HepG2 (cell line): ENCODE results near the gene STRIP1. TPM values are rescaled to one million over a fixed set of nuclear protein-coding genes. Genes with fewer than 3 reads are reported as not detected.

ENCODE experiments used
- DMTF1 ChIP-seq: sonication (generic); formaldehyde crosslinking; IDR thresholded peaks from 2 replicates; pipeline ENCODE4 v1.4.0; 2020; ENCODE audit warnings: mild to moderate bottlenecking, missing genetic modification reagents
- FUBP1 ChIP-seq: sonication (generic); formaldehyde crosslinking; IDR thresholded peaks from 2 replicates; pipeline ENCODE4 v1.5.1; 2020; ENCODE audit warnings: missing genetic modification reagents, mild to moderate bottlenecking, borderline replicate concordance
- NFYC ChIP-seq: IDR thresholded peaks from 2 replicates; pipeline ENCODE4 v1.6.1; 2016; ENCODE audit warnings: missing genetic modification reagents, missing compliant biosample characterization
- SOX5 ChIP-seq: IDR thresholded peaks from 2 replicates; pipeline ENCODE4 v1.6.1; 2016; ENCODE audit warnings: borderline replicate concordance
- TFAP4 ChIP-seq: sonication (generic); IDR thresholded peaks from 2 replicates; pipeline ENCODE4 v1.6.1; 2016; ENCODE audit warnings: low read depth, borderline replicate concordance
- ZSCAN31 ChIP-seq: sonication (generic); formaldehyde crosslinking; IDR thresholded peaks from 2 replicates; pipeline ENCODE4 v1.5.0; 2020; ENCODE audit warnings: low read depth, mild to moderate bottlenecking, missing genetic modification reagents
- polyA plus RNA-seq, 8 experiments: library from polyadenylated mRNA; depleted of rRNA in 3 of 8; stranded (reverse) in 7 of 8; unstranded in 1 of 8; fragments of >200 nt; fragmentation: Illumina TruSeq in 4 of 8; extraction: Trizol in 4 of 8; gene quantifications; 2 replicates each; pipeline versions ENCODE4 v1.2.1 to v1.2.3, GENCODE V29; 2011 to 2016; ENCODE audit warnings: low read depth in 4 of 8, missing spikeins in 1 of 8, mixed read lengths in 1 of 8; ENCODE audit not compliant: insufficient read depth in 1 of 8
- total RNA-seq, 5 experiments: library from RNA; depleted of rRNA; stranded (reverse); fragments of >200 nt; fragmentation: Illumina TruSeq; extraction: Trizol; gene quantifications; 2 replicates each; pipeline ENCODE4 v1.2.3, GENCODE V29; 2016; ENCODE audit warnings: low read depth in 1 of 5

STRIP1 gene
- total and polyA plus RNA-seq, 2 of the 13 experiments (the other 11 are each of a cell fraction or from before 2014, with no cell fraction given): 20.9 to 27.9 TPM

- TF ChIP-seq DMTF1 (CRISPR knock-in tag): no peak
- peak; percentile 40; the same call in 1 of the 2 replicates for TF ChIP-seq TFAP4
- no peak for TF ChIP-seq FUBP1 (CRISPR knock-in tag)
- TF ChIP-seq ZSCAN31 (CRISPR knock-in tag): no peak
- no peak for TF ChIP-seq SOX5 (CRISPR knock-in tag)
- TF ChIP-seq NFYC (CRISPR knock-in tag): no peak
- TF ChIP-seq, all 625 proteins: peak for 6
Observed at GRCh38 chr1:110097507-110098221, 63.2 kb downstream of the STRIP1 start (continued).
